ENCODE results near the gene BLOC1S3. TPM values are rescaled to one million over a fixed set of nuclear protein-coding genes. Genes with fewer than 3 reads are reported as not detected.

BLOC1S3 gene
- total RNA-seq, 4 donors from 2014 or later = 15.3 to 20.1 (median 15.9) TPM

GRCh38 chr19:45159210-45159970, 19.2 kb upstream of the BLOC1S3 start:
- 79% methylated on average over 11 of the region's 12 CpGs for WGBS
- no peaks in the 10 kb centered on the region for H3K9me3 ChIP-seq
- peaks cover 4% of the 10 kb centered on the region for H3K27me3 ChIP-seq
- H3K27ac ChIP-seq = no peak overlapping the region
- no peak for TF ChIP-seq POLR2AphosphoS5 (IDR thresholded peaks at IDR 0.05)
- peaks cover 72% of the 10 kb centered on the region for H3K4me1 ChIP-seq
- no peaks in the 10 kb centered on the region for H3K36me3 ChIP-seq
- H3K4me3 ChIP-seq = no peak overlapping the region
- no peak for DNase-seq (ENCODE audit: low spot score in 2 of 2)

DNA sequence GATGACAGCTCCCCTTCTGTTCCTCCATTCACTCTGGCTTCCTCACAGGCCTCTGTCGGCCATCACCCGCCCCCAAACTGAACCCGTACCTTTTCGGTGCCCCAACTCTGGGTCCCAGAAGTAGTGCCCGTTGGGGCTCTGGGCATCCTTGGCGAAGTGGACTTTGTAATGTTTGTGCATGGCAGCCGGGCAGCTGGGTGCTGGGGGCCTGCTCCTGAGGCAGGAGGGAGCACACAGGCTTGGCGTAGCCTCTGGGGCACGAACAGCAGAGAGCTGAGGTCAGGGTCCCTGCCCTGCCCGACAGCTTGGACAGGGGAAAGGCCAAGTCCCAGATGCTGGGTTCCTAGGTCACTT, 18.6 kb upstream of the BLOC1S3 start:
- peaks cover 4% of the 10 kb centered on the region for H3K27me3 ChIP-seq
- DNase-seq (ENCODE audit: low spot score in 2 of 2) = no peak
- no peak overlapping the region for H3K27ac ChIP-seq
- no peak overlapping the region for H3K4me3 ChIP-seq
- WGBS = 75% methylated on average over 9 of the region's 10 CpGs
- TF ChIP-seq EP300 (IDR thresholded peaks at IDR 0.05) (no peak), POLR2A (IDR thresholded peaks at IDR 0.05) (no peak), POLR2AphosphoS5 (IDR thresholded peaks at IDR 0.05) (no peak), CTCF (IDR thresholded peaks at IDR 0.05) (no peak)
- H3K36me3 ChIP-seq = no peaks in the 10 kb centered on the region
- peaks cover 77% of the 10 kb centered on the region for H3K4me1 ChIP-seq
- no peaks in the 10 kb centered on the region for H3K9me3 ChIP-seq

DNA sequence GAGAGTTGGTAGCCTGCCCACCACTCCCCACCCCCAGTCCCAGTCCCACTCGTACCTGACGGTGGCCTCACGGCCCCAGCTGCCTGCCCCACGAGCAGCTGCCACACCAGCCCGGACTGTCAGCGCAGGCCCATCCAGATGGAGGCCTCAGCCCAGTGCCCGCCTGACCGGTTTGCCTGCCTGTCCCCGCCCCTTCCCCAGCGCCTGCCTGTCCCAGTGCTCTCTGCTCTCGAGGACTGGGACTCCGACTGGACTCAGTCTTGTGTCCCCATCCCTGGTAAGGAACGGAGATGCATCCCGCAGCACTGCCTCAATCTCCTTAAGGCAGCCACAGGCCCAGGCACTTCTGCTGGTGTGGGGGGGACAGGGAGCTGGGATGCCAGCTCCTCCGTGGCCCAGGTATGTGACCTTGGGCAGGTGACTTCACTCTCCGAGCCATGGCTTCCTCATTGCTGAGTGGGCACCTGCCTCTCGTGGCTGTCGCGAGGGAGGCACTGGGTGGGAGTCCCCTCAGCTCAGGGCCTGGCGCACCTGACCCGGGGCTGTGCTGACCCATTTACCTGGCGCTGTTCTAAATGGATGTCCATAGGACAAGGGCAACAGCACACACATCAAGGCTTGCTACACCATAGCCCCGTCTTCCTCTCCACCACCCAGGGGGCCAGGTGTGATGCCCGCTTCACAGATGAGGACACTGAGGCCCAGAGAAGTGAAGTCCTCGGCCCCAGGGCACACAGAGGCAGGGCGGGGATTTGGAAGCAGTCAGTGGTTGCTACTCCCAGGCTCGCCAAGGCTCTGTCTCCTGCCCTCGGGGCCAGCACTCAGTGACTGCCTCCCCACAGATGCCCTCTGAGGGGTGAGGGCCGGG, 17.5 kb upstream of the BLOC1S3 start, which contains the start of gene NKPD1:
Gene NKPD1, minus strand, starts transcription at position 113 of the 868 bp plus-strand sequence. CDS start 832 bp downstream, outside the sequence.
- H3K27me3 ChIP-seq = peaks cover 4% of the 10 kb centered on the region
- no peaks in the 10 kb centered on the region for H3K36me3 ChIP-seq
- H3K4me1 ChIP-seq = peaks cover 77% of the 10 kb centered on the region
- no peaks in the 10 kb centered on the region for H3K9me3 ChIP-seq
- WGBS = 34% methylated on average over 14 of the region's 29 CpGs
- peak within 1 kb of the TSS; percentile 38 for H3K4me3 ChIP-seq
- TF ChIP-seq CTCF (IDR thresholded peaks at IDR 0.05) = no peak
- no peak for TF ChIP-seq POLR2A (IDR thresholded peaks at IDR 0.05)
- no peak for TF ChIP-seq POLR2AphosphoS5 (IDR thresholded peaks at IDR 0.05)
- TF ChIP-seq EP300 (IDR thresholded peaks at IDR 0.05) = no peak
- no peak for DNase-seq (ENCODE audit: low spot score in 2 of 2)
- H3K27ac ChIP-seq = peak within 1 kb of the TSS; percentile 73

- peaks cover 76% of the 10 kb centered on the region for H3K4me1 ChIP-seq
- WGBS = 40% methylated on average over 9 of the region's 32 CpGs
- peak overlapping the region; percentile 73 for H3K27ac ChIP-seq
- TF ChIP-seq CTCF (IDR thresholded peaks at IDR 0.05) (no peak), POLR2A (IDR thresholded peaks at IDR 0.05) (no peak), POLR2AphosphoS5 (IDR thresholded peaks at IDR 0.05) (no peak), EP300 (IDR thresholded peaks at IDR 0.05) (no peak)
- no peaks in the 10 kb centered on the region for H3K36me3 ChIP-seq
- H3K9me3 ChIP-seq = no peaks in the 10 kb centered on the region
- no peak for DNase-seq (ENCODE audit: low spot score in 2 of 2)
- peaks cover 4% of the 10 kb centered on the region for H3K27me3 ChIP-seq
- H3K4me3 ChIP-seq = peak overlapping the region; percentile 38
Measured at GRCh38 chr19:45161738-45162607, 16.6 kb upstream of the BLOC1S3 start.

- Histone ChIP-seq H3K27me3 (peaks cover 4% of the 10 kb centered on the region), H3K36me3 (no peaks in the 10 kb centered on the region), H3K4me3 (peak overlapping the region; percentile 38), H3K27ac (peak overlapping the region; percentile 73), H3K9me3 (no peaks in the 10 kb centered on the region), H3K4me1 (peaks cover 74% of the 10 kb centered on the region)
- peak in 1 of 2 donors; percentile 80 for DNase-seq (ENCODE audit: low spot score in 2 of 2)
- TF ChIP-seq POLR2A (IDR thresholded peaks at IDR 0.05) (no peak), POLR2AphosphoS5 (IDR thresholded peaks at IDR 0.05) (peak in 1 of 3 donors; percentile 62)
- WGBS = 57% methylated on average over 5 of the region's 18 CpGs
Measured at GRCh38 chr19:45162608-45163143, 15.9 kb upstream of the BLOC1S3 start.

Data from suprapubic skin (tissue), 4 donors.